Activated CD8-positive, alpha-beta memory T cell treated with anti-CD3 and anti-CD28 coated beads for 24 hours (primary cell): ENCODE results near the gene SYNGR4.

Source experiments
- DNase-seq: peaks from one replicate; pipeline ENCODE4 v3.0.0-alpha.2; 2020

Gene SYNGR4

DNA sequence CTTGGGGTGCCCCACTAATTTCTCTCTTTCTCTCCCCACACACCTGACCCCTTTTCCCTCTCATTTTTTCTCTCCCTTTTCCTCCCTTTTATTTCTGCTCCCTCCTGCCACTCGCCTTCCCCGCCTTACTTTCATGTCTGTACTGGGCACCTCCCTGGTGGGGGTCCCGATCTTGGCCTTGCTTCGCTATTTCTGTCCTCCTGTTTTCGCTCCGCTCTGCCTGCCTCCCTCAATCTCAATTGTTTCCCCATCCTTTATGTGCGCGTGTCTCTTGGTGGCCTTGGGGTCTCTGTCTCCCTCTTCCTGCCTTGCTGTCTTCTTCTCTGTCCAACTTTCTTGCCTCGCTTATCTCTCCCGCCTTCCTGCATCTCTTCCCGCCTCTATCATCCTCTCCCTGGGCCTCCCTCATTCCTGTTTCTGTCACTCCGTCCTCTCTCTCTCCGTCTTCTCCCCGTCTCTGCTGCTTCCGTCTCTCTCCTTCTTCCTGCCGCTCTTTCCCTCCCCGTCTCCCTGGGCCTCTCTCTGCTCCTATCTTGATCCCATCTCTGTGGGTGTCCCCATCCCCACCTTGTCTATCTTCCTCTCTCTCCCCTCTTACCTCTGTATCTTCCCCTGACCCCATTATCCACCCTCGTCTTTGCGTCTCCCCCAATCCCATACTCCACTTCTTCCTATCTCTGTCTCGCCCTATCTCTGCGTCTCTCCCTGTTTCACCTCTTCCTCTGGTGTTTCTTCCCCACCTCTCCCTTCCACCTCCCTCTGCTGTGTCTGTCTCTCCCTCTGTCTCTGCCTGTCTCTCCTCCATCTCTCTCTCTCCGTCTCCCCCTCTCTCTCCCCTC is 33.3 kb downstream of the SYNGR4 start:
- no peak for DNase-seq

DNA sequence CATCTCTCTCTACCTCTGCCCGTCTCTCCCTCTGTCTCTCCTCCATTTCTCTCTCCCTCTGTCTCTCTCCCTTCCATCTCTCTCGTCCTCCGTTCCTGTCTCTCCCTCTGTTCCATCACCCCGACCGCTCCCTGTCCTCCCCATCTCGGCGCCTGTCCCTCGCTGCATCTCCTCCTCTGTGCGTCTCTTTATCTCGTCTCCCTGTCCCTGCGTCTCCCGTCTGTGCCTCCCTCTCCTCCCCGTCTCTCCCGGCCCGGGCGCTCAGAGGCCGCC is 33.9 kb downstream of the SYNGR4 start:
- DNase-seq = no peak

DNA sequence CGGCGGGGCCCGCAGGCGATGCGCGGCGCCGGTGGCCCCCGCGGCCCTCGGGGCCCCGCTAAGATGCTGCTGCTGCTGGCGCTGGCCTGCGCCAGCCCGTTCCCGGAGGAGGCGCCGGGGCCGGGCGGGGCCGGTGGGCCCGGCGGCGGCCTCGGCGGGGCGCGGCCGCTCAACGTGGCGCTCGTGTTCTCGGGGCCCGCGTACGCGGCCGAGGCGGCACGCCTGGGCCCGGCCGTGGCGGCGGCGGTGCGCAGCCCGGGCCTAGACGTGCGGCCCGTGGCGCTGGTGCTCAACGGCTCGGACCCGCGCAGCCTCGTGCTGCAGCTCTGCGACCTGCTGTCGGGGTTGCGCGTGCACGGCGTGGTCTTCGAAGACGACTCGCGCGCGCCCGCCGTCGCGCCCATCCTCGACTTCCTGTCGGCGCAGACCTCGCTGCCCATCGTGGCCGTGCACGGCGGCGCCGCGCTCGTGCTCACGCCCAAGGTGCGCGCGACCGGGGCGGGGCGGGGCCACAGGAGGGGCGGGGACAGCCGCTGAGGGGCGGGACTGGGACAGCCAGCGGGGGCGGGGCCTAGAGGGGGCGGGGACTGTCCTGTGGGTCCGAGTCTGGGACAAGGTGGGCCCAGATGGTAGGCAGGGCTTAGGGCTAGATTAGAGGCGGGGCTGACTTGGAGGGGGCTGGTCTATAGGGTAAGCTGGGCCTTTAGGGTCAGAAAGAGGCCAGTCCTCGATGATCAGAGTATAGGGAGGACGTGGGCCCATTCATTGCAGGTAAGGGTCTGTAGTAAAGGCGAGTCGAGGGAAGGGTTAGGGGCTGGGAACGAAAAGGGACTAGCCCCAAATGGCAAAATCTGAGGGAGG is 34.4 kb downstream of the SYNGR4 start:
- peak; percentile 95 for DNase-seq

DNA sequence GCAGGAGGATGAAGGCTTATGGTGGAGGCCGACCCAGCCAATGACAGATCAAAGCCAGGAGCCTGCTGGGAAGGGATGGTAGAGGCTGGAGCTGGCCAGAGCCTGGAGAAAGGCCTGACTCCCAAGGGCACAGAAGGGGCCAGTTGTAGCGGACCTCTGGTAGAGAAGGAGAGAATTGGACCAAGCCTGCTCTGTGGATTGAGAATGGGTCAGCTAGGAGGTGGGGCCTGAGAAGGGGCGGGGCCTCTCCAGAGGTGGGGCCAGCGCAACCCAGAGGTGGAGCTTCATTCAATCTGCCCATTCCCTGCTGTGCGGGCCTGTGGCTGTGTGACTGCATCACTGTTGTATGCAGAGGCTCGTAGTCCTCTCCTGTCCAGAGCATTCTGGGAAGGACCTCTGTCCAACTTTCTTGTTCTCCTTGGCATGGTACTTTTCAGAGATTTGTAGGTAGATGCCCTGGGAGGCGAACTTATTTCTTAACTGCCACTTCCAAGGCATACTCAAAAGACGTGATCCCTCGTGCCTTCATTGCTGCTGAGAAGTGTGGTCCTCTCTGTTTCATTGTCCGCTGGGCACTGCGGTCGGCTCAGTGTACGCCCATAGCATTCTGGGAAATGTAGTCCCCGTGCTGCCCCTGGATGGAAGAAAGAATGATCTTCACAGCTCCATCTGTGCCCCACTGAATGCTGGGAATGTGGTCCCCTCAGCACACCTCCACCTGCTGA is 36.0 kb downstream of the SYNGR4 start:
- peak; percentile 67 for DNase-seq

DNA sequence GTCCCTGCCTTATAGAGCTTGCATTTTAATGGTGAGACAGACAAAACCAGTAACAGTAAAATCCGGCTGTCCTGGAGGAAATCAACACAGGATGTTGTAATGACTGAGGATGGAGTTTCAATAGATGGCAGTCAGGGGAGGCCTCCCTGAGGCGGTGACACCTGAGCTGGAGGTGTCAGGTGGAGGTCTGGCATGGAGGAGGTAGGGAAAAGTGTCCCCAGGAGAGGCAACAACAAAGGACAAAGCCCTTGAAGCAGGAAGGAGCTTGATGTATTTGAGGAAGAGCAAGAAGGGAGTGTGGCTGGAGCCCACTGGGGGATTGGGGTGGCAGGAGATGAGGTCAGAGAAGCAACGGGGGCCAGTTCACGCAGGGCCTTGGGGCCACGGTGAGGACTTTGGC is 37.1 kb downstream of the SYNGR4 start:
- no peak for DNase-seq

DNA sequence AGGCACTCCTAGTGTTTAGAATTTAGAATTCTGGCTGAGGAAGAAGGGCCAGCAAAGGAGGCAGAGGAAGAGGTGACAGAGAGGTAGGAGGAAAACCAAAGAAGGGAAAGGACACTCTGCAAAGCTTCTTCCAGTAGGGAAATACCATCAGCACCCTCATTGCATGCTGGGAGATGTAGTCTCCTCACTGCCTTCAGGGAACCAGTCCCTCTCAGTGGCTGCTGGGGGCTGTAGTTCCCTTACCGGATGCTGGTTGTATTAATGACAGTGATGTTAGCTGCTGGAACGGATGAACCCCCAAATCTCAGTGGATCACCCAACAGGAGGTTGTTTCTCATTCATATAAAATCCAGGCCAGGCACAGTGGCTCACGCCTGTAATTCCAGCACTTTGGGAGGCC is 39.4 kb downstream of the SYNGR4 start:
- DNase-seq = peak; percentile 69

DNA sequence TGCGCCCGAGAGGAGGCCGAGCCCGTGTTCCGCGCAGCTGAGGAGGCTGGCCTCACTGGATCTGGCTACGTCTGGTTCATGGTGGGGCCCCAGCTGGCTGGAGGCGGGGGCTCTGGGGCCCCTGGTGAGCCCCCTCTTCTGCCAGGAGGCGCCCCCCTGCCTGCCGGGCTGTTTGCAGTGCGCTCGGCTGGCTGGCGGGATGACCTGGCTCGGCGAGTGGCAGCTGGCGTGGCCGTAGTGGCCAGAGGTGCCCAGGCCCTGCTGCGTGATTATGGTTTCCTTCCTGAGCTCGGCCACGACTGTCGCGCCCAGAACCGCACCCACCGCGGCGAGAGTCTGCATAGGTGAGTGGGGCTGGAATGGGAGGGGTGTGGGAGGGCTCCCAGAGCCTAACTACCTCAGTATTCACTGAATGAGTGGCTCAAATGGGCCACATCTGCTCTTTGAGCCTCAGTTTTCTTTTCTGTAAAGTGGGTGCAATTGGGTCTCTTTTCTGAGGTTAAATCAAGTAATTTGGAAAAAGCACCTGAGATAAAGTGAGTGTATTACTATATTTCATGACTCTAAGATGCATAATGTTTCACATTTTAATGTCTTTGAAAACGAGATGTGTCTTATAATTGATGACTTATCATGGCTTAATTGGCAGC is 41.0 kb downstream of the SYNGR4 start:
- no peak for DNase-seq

DNA sequence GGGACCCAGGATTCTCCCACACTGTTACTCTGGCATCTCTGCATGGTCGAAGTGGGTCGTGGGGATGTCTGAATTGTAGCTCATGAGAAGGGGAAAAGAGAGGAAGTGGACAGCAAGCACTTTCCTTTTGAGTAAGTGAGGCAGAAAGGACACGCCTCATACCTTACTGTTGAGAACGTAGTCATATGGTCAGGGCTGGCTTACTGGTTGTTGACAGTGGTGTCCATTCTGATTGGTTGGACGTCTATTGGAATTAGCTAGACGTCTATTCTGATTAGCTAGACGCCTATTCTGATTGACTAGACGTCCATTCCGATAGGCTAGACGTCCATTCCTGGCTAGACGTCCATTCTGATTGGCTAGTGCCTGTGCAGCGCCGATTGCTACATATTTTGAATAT is 41.7 kb downstream of the SYNGR4 start:
- DNase-seq = no peak

DNA sequence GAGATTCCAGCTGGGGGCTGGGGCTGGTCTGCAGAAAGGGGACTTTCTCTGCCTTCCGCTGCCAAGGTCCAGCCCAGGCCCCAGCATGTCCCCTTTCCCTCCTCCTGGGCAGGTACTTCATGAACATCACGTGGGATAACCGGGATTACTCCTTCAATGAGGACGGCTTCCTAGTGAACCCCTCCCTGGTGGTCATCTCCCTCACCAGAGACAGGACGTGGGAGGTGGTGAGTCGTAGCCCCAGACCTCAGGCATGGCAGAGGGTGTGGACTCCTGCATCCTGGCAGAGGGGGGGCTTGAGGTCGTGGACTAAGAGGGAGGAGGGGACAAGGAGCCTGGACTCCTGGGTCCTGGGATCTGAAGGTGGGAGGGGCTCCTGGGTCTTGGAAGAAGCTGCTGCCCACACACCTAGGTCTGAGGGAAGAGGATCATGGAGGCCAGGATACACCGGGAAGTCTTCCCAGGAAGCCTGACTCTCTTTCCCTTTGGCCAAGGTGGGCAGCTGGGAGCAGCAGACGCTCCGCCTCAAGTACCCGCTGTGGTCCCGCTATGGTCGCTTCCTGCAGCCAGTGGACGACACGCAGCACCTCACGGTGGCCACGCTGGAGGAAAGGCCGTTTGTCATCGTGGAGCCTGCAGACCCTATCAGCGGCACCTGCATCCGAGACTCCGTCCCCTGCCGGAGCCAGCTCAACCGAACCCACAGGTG is 49.9 kb downstream of the SYNGR4 start:
- no peak for DNase-seq

DNA sequence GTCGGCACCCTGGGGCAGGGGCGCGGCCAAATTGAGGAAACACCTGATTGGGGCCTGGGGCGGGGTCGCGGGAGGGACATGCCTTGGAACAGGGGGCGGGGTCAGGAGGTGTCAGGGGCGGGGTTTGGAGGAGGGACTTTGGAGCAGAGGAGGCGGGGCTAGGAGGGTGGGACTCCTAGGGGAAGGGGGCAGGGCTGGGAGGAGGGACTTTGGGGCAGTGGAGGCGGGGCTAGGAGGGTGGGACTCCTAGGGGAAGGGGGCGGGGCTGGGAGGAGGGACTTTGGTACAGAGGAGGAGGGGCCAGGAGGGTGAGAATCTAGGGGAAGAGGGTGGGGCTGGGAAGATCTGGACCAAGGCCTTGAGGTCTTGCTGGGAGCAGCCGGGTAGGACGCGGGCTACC is 51.2 kb downstream of the SYNGR4 start:
- DNase-seq = peak; percentile 78

DNA sequence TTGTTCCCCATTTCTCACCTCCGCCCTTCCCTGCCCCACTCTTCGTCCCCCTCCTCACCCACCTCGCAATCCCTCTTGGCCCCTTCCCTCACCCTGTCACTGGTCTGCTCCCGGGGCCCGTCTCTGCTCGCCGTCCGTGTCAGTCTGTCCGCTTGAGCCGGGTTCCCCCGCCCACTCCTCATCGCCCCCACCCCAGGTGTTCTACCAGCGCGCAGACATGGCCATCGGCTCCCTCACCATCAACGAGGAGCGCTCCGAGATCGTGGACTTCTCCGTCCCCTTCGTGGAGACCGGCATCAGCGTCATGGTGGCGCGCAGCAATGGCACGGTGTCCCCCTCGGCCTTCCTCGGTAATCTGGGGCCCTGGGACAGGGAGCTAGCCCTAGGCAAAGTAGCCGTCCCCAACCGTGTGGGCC is 51.6 kb downstream of the SYNGR4 start:
- DNase-seq = no peak

DNA sequence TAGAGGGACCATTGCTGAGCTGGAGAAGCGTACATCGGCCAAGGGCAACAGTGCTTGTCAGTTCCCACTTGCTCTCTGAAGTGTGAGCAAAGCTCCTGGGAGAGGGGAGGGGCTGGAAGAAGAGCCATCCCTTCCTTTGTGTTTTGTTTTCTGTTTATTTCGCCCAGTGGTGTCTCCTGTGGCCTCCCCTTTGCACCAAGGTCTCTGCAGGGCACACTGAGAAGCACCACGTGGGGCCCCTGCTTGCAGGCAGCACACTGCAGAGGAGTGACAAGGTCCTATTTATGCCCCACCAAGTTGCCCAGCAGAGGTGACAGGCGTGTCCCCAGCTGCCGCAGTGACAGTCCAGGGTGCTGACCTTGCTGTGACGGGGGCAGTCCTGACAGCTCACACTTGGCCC is 53.3 kb downstream of the SYNGR4 start:
- no peak for DNase-seq

DNA sequence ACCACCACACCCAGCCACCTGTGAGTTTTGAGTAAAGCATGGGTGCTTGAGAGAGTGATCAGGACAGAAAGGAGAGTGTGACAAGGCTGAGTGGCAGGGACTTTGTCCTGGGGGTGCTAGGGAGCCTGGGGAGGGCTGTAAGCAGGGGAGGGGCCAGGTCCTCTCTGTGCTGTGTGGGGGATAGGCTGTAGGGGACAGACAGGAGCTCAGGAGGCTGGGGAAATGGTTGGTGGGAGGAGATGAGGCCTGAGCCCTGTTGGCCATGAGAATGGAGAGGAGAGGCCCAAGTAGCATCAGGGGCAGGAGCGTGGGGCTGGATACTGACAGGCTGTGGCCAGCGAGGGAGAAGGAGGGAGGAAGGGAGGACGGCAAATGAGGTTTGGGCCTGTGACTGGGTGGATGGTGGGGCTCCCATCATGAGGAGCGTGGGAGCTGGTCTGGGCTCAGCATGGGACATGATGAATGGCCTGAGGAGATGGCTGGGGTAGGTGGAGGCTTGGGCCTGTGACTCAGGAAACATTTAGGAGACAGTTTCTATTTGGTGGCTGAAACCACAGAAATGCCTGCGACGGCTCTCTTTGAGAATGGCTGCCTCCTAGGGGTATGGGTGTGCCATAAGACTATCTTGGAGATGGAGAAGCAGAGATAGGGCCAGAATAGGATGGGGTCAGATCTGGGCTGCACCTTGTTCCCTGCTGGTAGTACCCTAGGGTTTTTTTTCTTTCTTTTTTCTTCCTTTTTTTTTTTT is 54.3 kb downstream of the SYNGR4 start:
- DNase-seq = no peak

DNA sequence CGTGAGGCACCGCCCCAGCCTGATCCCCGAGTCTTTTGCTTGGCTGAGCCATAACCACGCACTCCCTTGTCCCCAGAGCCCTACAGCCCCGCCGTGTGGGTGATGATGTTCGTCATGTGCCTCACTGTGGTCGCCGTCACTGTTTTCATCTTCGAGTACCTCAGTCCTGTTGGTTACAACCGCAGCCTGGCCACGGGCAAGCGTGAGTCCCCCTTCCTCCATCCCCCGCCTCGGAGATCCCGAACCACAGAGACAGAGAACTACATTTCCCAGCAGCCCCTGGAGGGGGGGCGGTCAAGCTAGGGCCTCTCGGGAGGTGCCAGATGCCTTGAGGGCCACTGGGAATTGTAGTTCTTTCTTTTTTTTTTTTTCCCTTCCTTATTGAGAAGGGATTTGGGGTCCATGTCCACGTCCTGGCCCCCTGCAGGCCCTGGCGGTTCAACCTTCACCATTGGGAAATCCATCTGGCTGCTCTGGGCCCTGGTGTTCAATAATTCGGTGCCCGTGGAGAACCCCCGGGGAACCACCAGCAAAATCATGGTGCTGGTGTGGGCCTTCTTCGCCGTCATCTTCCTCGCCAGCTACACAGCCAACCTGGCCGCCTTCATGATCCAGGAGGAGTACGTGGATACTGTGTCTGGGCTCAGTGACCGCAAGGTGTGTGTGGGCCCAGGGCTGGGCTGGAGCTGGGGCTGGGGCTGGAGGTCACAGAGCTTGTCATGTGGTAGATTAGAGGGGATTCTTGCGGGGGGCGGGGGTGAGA is 55.2 kb downstream of the SYNGR4 start:
- peak; percentile 87 for DNase-seq

DNA sequence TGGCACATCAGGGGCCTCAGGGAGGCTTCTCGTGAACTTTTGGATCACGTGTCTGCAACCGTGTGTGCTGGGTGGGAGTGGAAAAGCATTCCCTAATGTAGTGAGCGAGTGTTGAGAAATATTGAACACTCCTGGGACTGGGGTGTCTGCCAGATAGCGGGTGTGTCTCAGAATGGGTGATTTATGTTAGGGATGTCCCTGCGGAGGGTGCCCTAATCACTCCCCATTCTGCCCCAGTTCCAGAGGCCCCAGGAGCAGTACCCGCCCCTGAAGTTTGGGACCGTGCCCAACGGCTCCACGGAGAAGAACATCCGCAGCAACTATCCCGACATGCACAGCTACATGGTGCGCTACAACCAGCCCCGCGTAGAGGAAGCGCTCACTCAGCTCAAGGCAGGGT is 57.4 kb downstream of the SYNGR4 start:
- DNase-seq = no peak

DNA sequence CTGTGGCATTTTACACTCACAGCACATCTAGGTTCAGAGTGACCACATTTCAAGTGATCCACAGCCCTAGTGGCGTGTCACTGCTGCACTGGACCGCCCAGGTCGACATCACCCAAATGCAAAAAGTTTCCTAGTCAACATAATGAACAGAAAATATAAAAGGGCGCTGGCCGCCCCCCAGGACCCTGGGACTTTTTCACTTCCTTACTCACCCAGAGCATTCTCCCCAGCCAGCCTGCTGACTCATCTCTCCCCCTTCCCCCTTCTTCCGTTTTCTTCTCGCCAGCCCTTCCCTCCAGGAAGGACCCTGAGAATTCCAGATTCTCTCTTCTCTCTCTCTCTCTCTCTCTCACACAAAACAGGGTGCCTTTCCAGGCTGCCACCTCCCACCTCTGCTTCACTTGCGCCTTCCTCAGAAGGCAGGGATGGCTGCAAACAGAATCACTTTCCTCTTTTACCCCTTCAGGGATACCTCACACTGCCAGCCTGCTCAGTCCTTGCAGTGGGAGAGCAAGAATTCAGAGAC is 60.6 kb downstream of the SYNGR4 start:
- DNase-seq = no peak
